Transverse colon (tissue), 4 donors: ENCODE measurements around the gene COG2. TPM values are rescaled to one million over a fixed set of nuclear protein-coding genes. Genes with fewer than 3 reads are reported as not detected.

Experiments used
- DNase-seq: peaks from one replicate; pipeline ENCODE4 v3.0.0-alpha.2; 2019
- H3K27ac ChIP-seq, 4 donors: fragments of 200-600 bp; sonication (generic); 2 replicates each; pipeline ENCODE4 v1.5.1; 2016 to 2018; ENCODE audit warnings: inconsistent platforms in 4 of 4
- H3K27me3 ChIP-seq: fragments of 200-600 bp; sonication (generic); 2 replicates; pipeline ENCODE4 v1.5.1; 2017; ENCODE audit warnings: inconsistent platforms
- H3K36me3 ChIP-seq, 4 donors: fragments of 200-600 bp; sonication (generic); 2 replicates each; pipeline ENCODE4 v1.5.1; 2017 to 2019; ENCODE audit warnings: inconsistent platforms in 4 of 4
- H3K4me1 ChIP-seq, 4 donors: fragments of 200-600 bp; sonication (generic); 2 replicates each; pipeline ENCODE4 v1.5.1; 2017 to 2020; ENCODE audit warnings: inconsistent platforms in 4 of 4
- H3K4me3 ChIP-seq, 4 donors: fragments of 200-600 bp; sonication (generic); 1 replicate in 1 of 4; 2 replicates in 3 of 4; pipeline versions ENCODE4 v1.5.1 to v1.6.1; 2017 to 2019; ENCODE audit warnings: inconsistent platforms in 4 of 4
- H3K9me3 ChIP-seq, 2 donors: fragments of 200-600 bp; sonication (generic); 2 replicates each; pipeline ENCODE4 v1.5.1; 2017 to 2019; ENCODE audit warnings: inconsistent platforms in 2 of 2
- EP300 ChIP-seq: sonication (generic); formaldehyde crosslinking; IDR thresholded peaks from one replicate; pipeline ENCODE4 v1.6.1; 2017; ENCODE audit warnings: antibody characterized with exemption, low read depth
- POLR2A ChIP-seq: fragments of 450-650 bp; IDR thresholded peaks from one replicate; pipeline ENCODE4 v1.6.1; 2016; ENCODE audit warnings: antibody characterized with exemption, mild to moderate bottlenecking, moderate library complexity
- POLR2AphosphoS5 ChIP-seq, 3 donors: sonication (generic); formaldehyde crosslinking; IDR thresholded peaks; one replicate each; pipeline ENCODE4 v1.6.1; 2016; ENCODE audit warnings: antibody characterized with exemption in 3 of 3
- WGBS, 2 donors: methylation state at CpG; one replicate each; pipeline ENCODE4 v1.1.5; 2018; ENCODE audit warnings: low coverage in 1 of 2; 5-methylcytosine and 5-hydroxymethylcytosine counted together
- in situ Hi-C, 4 donors: fragments of 200-750 bp; cut with MboI; loops; one replicate each; pipeline versions ENCODE4 v1.15.0 to v1.15.1; 2017; ENCODE audit warnings: low sequenced_read_pairs in 3 of 4, low pct_ligation_motif_present in 1 of 4, low pct_unique_long_range_greater_than_20kb in 1 of 4
- intact Hi-C: fragments of 100-400 bp; cut with DNase I; formaldehyde crosslinking; loops from one replicate; pipeline ENCODE4 v1.15.1; 2023; ENCODE audit warnings: low total_unique reads
- total RNA-seq, 4 donors: library from RNA; depleted of rRNA; stranded (reverse); fragments of >200 nt; gene quantifications; one replicate each; pipeline ENCODE4 v1.1.0, GENCODE V29; 2016
- TF ChIP-seq, protein P1 (sequence below), 5 experiments: fragments of 200-600 bp in 3 of 5; fragments of 450-650 bp in 2 of 5; sonication (generic) in 3 of 5; IDR thresholded peaks; 1 replicate in 2 of 5; 2 replicates in 3 of 5; pipeline ENCODE4 v1.5.1; 2016 to 2017; ENCODE audit warnings: antibody characterized with exemption in 5 of 5, inconsistent platforms in 3 of 5, mild to moderate bottlenecking in 2 of 5, moderate library complexity in 1 of 5

COG2 gene
- total RNA-seq, 4 donors from 2014 or later: 14.3 to 43.3 (median 29.2) TPM

DNA sequence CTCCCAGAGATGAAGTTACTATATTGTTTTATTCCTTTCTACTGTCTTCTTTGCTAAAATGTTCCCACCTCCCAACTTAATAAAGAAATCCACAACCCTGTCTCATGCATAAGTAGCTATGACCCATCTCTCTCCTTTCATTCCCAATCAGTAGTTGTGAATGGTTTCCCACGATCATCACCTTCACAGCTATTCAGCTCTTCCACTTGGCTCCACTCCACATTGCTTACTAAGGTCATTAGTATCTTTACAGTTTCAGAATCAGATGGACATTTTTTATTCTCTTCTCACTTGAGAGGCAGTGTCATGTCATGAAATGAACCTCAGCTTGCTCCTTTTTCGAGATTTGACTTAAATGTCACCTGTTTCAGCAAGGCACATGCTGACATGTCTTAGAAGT is 47.1 kb upstream of the COG2 start:
- intact Hi-C loops: no loop called here
- Histone ChIP-seq H3K4me3 (no peak overlapping the region), H3K27me3 (no peaks in the 10 kb centered on the region), H3K9me3 (no peaks in the 10 kb centered on the region), H3K4me1 (peaks cover 0 to 17% (median 8%) of the 10 kb centered on the region in 4 donors), H3K27ac (no peak overlapping the region), H3K36me3 (no peaks in the 10 kb centered on the region)
- WGBS, 2 donors: 78 to 82% methylated on average over 2 of the region's 2 CpGs
- no peak for DNase-seq
- TF ChIP-seq, protein P1, sequence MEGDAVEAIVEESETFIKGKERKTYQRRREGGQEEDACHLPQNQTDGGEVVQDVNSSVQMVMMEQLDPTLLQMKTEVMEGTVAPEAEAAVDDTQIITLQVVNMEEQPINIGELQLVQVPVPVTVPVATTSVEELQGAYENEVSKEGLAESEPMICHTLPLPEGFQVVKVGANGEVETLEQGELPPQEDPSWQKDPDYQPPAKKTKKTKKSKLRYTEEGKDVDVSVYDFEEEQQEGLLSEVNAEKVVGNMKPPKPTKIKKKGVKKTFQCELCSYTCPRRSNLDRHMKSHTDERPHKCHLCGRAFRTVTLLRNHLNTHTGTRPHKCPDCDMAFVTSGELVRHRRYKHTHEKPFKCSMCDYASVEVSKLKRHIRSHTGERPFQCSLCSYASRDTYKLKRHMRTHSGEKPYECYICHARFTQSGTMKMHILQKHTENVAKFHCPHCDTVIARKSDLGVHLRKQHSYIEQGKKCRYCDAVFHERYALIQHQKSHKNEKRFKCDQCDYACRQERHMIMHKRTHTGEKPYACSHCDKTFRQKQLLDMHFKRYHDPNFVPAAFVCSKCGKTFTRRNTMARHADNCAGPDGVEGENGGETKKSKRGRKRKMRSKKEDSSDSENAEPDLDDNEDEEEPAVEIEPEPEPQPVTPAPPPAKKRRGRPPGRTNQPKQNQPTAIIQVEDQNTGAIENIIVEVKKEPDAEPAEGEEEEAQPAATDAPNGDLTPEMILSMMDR (IDR thresholded peaks at IDR 0.05): no peak
- TF ChIP-seq POLR2AphosphoS5 (IDR thresholded peaks at IDR 0.05) (no peak), EP300 (no peak), POLR2A (no peak)
- in situ Hi-C loops: no loop called here

DNA sequence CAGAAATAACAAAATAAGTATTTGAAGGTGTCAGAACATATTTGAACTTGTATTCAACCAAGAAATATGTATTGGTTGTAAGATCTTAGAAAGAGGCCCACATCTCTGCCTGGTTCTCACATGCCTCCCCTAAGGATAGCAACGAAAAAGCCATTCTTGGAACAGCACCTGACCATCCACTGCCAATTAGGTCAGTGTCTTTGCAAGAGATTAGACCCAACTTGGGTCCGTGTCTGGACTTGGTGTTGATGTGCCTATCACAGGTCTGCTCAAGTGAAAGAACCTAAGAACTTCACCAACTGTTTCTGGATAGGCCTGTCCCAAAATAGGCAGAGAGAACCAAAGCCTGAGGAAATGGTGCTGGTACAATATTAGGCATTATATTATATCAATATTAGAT is 46.0 kb upstream of the COG2 start:
- no peak for DNase-seq
- no peaks in the 10 kb centered on the region for H3K36me3 ChIP-seq
- no peak overlapping the region for H3K4me3 ChIP-seq
- H3K27ac ChIP-seq: no peak overlapping the region
- H3K4me1 ChIP-seq: peaks cover 0 to 20% (median 10%) of the 10 kb centered on the region in 4 donors
- in situ Hi-C loops (no loop called here), intact Hi-C loops (no loop called here)
- WGBS, 2 donors: 50 to 83% methylated on average over 2 of the region's 2 CpGs
- no peaks in the 10 kb centered on the region for H3K9me3 ChIP-seq
- no peaks in the 10 kb centered on the region for H3K27me3 ChIP-seq
- TF ChIP-seq, protein P1 (IDR thresholded peaks at IDR 0.05): no peak
- no peak for TF ChIP-seq POLR2A
- TF ChIP-seq EP300: no peak
- no peak for TF ChIP-seq POLR2AphosphoS5 (IDR thresholded peaks at IDR 0.05)

DNA sequence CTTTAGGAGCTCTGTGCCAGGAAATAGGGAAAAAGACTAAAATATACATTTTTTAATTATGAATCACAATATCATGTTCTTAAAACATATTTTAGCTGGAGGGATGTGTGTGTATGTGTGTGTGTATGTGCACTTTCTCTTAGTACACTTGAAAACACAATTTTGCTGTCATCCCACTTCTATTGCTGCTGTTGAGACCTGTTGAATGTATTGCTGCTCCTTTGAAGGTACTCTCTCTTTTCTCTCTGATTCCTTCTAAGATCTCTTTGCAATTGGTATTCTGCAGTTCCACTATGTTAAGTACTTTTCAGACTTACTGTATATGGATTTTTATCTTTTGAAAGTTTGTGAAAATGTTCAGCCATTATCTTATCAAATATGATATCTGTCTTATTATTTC is 43.5 kb upstream of the COG2 start:
- in situ Hi-C loops: no loop called here
- DNase-seq: no peak

DNA sequence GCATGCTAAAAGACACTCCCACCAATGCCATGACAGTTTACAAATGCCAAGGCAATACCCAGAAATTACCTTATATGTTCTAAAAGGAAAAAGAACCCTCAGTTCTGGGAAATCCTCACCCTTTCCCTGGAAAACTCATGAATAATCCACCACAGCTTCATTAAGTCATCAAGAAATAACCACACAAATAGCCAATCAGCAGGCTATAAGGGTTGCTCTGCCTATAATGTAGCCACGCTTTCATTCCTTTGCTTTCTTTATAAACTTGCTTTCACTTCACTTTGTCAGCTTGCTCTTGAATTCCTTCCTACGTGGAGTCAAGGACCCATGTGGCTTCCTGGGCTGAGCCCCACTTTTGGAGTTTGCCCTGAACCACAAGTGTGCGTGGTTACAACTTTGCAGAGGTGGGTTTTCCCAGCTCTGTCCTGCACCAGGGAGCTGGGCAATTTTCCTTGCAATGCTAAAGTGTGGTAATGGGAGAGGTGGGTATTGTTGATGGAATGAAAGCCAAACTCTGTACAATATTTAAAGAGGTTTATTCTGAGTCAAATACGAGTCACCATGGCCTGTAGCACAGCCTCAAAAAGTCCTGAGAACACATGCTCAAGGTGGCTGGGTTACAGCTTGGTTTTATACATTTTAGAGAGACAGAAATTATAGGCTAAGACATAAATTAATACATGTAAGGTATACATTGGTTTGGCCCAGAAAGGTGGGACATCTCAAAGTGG is 42.2 kb upstream of the COG2 start:
- no peak overlapping the region for H3K4me3 ChIP-seq
- DNase-seq: no peak
- WGBS, 2 donors: 40 to 69% methylated on average over 1 to 4 of the region's 4 CpGs
- H3K27me3 ChIP-seq: no peaks in the 10 kb centered on the region
- no peaks in the 10 kb centered on the region for H3K9me3 ChIP-seq
- H3K4me1 ChIP-seq: peaks cover 0 to 16% (median 8%) of the 10 kb centered on the region in 4 donors
- TF ChIP-seq POLR2AphosphoS5 (IDR thresholded peaks at IDR 0.05) (no peak), POLR2A (no peak), EP300 (no peak)
- TF ChIP-seq, protein P1 (IDR thresholded peaks at IDR 0.05): no peak
- no peaks in the 10 kb centered on the region for H3K36me3 ChIP-seq
- in situ Hi-C loops (no loop called here), intact Hi-C loops (no loop called here)
- peak overlapping the region in 3 of 4 donors; percentile 46 to 70 (median 66) for H3K27ac ChIP-seq

More for the DNA sequence above, 43.5 kb upstream of the COG2 start:
- TF ChIP-seq POLR2AphosphoS5 (IDR thresholded peaks at IDR 0.05): no peak
- no peak for TF ChIP-seq POLR2A
- TF ChIP-seq, protein P1 (IDR thresholded peaks at IDR 0.05): no peak
- no peak for TF ChIP-seq EP300
- Histone ChIP-seq H3K9me3 (no peaks in the 10 kb centered on the region), H3K27me3 (no peaks in the 10 kb centered on the region), H3K4me1 (peaks cover 0 to 20% (median 10%) of the 10 kb centered on the region in 4 donors), H3K27ac (no peak overlapping the region), H3K36me3 (no peaks in the 10 kb centered on the region), H3K4me3 (no peak overlapping the region)
- intact Hi-C loops: no loop called here
